Heart right ventricle (tissue), 16 donors: ENCODE results near the gene RSL24D1. TPM values are rescaled to one million over a fixed set of nuclear protein-coding genes. Genes with fewer than 3 reads are reported as not detected.

Source experiments
- ATAC-seq, 8 donors: fragments of 200-7000 bp; cut with Tn5 transposase; one replicate each; pipeline ENCODE4 v1.9.1; 2020; ENCODE audit warnings: mild to moderate bottlenecking in 8 of 8, moderate library complexity in 8 of 8, moderate number of reproducible peaks in 1 of 8
- DNase-seq, 2 donors: peaks; one replicate each; pipeline ENCODE4 v3.0.0-alpha.2; 2020
- H3K27ac ChIP-seq, 10 donors: fragments of 200-600 bp; sonication (generic) in 2 of 10; one replicate each; pipeline versions ENCODE4 v1.5.0 to v1.8.0; 2020 to 2022; ENCODE audit warnings: mild to moderate bottlenecking in 3 of 10
- H3K27me3 ChIP-seq, 7 donors: fragments of 200-600 bp; one replicate each; pipeline ENCODE4 v1.8.0; 2021 to 2022; ENCODE audit warnings: mild to moderate bottlenecking in 2 of 7
- H3K36me3 ChIP-seq, 9 donors: fragments of 200-600 bp; sonication (generic) in 1 of 9; one replicate each; pipeline versions ENCODE4 v1.5.0 to v1.8.0; 2020 to 2022; ENCODE audit warnings: mild to moderate bottlenecking in 2 of 9
- H3K4me1 ChIP-seq, 9 donors: fragments of 200-600 bp; sonication (generic) in 1 of 9; one replicate each; pipeline versions ENCODE4 v1.5.0 to v1.8.0; 2020 to 2022; ENCODE audit warnings: mild to moderate bottlenecking in 4 of 9
- H3K4me3 ChIP-seq, 10 donors: fragments of 200-600 bp; sonication (generic) in 2 of 10; one replicate each; pipeline versions ENCODE4 v1.5.0 to v1.8.0; 2020 to 2022; ENCODE audit warnings: mild to moderate bottlenecking in 7 of 10, moderate library complexity in 2 of 10
- H3K9me3 ChIP-seq, 11 donors: fragments of 200-600 bp in 10 of 11; sonication (generic) in 2 of 11; one replicate each; pipeline versions ENCODE4 v1.5.0 to v1.8.0; 2013 to 2022; ENCODE audit warnings: mild to moderate bottlenecking in 2 of 11, control low read depth in 1 of 11, moderate library complexity in 1 of 11
- CTCF ChIP-seq, 9 donors: fragments of 200-600 bp; sonication (generic) in 2 of 9; IDR thresholded peaks; one replicate each; pipeline versions ENCODE4 v1.5.0 to v1.8.0; 2021 to 2022; ENCODE audit warnings: antibody characterized with exemption in 9 of 9, mild to moderate bottlenecking in 5 of 9, moderate library complexity in 1 of 9
- WGBS, 2 donors: extraction: QIAGEN DNeasy Blood & Tissue Kit; methylation state at CpG; one replicate each; pipeline ENCODE4 v1.1.7; 2013; ENCODE audit warnings: inconsistent platforms in 1 of 2; 5-methylcytosine and 5-hydroxymethylcytosine counted together
- intact Hi-C, 10 donors: fragments of 100-400 bp; cut with DNase I; formaldehyde crosslinking; loops; one replicate each; pipeline versions ENCODE4 v1.11.1 to v1.14.2; 2022
- polyA plus RNA-seq, 2 donors: library from polyadenylated mRNA; stranded (reverse); fragments of 200-250 nt; gene quantifications; one replicate each; pipeline ENCODE4 v1.2.3, GENCODE V29; 2013
- total RNA-seq, 10 donors: library from RNA; stranded (reverse); fragmentation: NEBNext Ultra II Directional in 3 of 10; extraction: Animal tissue kit (Norgen Biotek cat#: 25700) in 3 of 10; gene quantifications; one replicate each; pipeline versions ENCODE4 v1.2.1 to v1.2.4, GENCODE V29; 2021 to 2023
- donor health status: Arrhythmogenic right ventricular cardiomyopathy.
- donor health status: ischemic (EF 13 %, LVEDD 7.1; RV severe dilation, severe dysfunction).
- donor health status: healthy with polysubstance abuse.
- donor health status: DM: no; HTN: yes; CAD: no.
- donor health status: DM: no; HTN: no; CAD: no.
- donor health status: ischemic (EF 25% LVEDD 6.9; RV normal size, moderate dysfunction).
- donor health status: ischemic (EF 25% LVEDD 5.7; RV mildly dilated, moderate dysfunction).
- donor health status: healthy.
- donor health status: DM: yes; HTN: yes; CAD: no.
- donor health status: Ischemic cardiomyopathy.
- donor health status: ischemic (EF 35%, LVEDD 5.7; RV mildly dilated, moderate dysfunction).
- donor health status: nonischemic (EF 11% LVEDD 7.7; RV severe dilation, severe dysfunction).
- donor health status: DM: yes; HTN: yes; CAD: no.
- donor health status: PGD.
- donor health status: ischemic (EF 29% LVEDD 5.4; RV normal size, mild dysfunction).
- donor health status: nonischemic (EF 23%, LVEDD 6.1; RV moderate dilation, normal function).

Gene RSL24D1
- total and polyA plus RNA-seq, 12 donors: 32.3 to 53.1 (median 40.5) TPM

GRCh38 chr15:55198706-55199105 is 2.0 kb upstream of the RSL24D1 start:
- H3K27me3 ChIP-seq: no peaks in the 10 kb centered on the region
- WGBS, 2 donors: 96 to 99% methylated on average over 3 of the region's 3 CpGs
- no peaks in the 10 kb centered on the region for H3K9me3 ChIP-seq
- H3K4me3 ChIP-seq: no peak overlapping the region
- H3K4me1 ChIP-seq: peaks cover 0 to 34% (median 22%) of the 10 kb centered on the region in 9 donors
- peaks cover 0 to 2% (median 0%) of the 10 kb centered on the region in 9 donors for H3K36me3 ChIP-seq
- TF ChIP-seq CTCF (IDR thresholded peaks at IDR 0.05): no peak
- intact Hi-C loops: loop anchor here in 1 of 10 donors (5.0 kb wide), 1 partner anchor 94 kb away; no protein-coding TSS in a partner anchor
- no peak overlapping the region for H3K27ac ChIP-seq
- DNase-seq (no peak), ATAC-seq (no peak)

GRCh38 chr15:55197719-55198118 is 978 bp upstream of the RSL24D1 start:
- WGBS, 2 donors: 49% methylated on average over 4 of the region's 4 CpGs

GRCh38 chr15:55197362-55197705 is 593 bp upstream of the RSL24D1 start:
- intact Hi-C loops: loop anchor here in 1 of 10 donors (5.0 kb wide), 1 partner anchor 95 kb away; no protein-coding TSS in a partner anchor
- no peaks in the 10 kb centered on the region for H3K27me3 ChIP-seq
- TF ChIP-seq CTCF (IDR thresholded peaks at IDR 0.05): no peak
- H3K4me1 ChIP-seq: peaks cover 0 to 42% (median 25%) of the 10 kb centered on the region in 9 donors
- peak overlapping the region; percentile 61 to 98 (median 82) for H3K4me3 ChIP-seq
- H3K9me3 ChIP-seq: no peaks in the 10 kb centered on the region
- no peak for DNase-seq
- H3K36me3 ChIP-seq: peaks cover 0 to 5% (median 0%) of the 10 kb centered on the region in 9 donors
- peak overlapping the region; percentile 60 to 95 (median 91) for H3K27ac ChIP-seq
- no peak for ATAC-seq
- 1% methylated on average over 10 of the region's 10 CpGs for WGBS, 2 donors

More at GRCh38 chr15:55197719-55198118, 978 bp upstream of the RSL24D1 start:
- no peak for TF ChIP-seq CTCF (IDR thresholded peaks at IDR 0.05)
- Histone ChIP-seq H3K27me3 (no peaks in the 10 kb centered on the region), H3K36me3 (peaks cover 0 to under 1% (median 0%) of the 10 kb centered on the region in 9 donors), H3K4me3 (peak overlapping the region; percentile 61 to 98 (median 82)), H3K27ac (peak overlapping the region in 9 of 10 donors; percentile 87 to 95 (median 91)), H3K4me1 (peaks cover 0 to 42% (median 25%) of the 10 kb centered on the region in 9 donors), H3K9me3 (no peaks in the 10 kb centered on the region)
- no peak for ATAC-seq
- intact Hi-C loops: loop anchor here in 1 of 10 donors (5.0 kb wide), 1 partner anchor 95 kb away; no protein-coding TSS in a partner anchor
- DNase-seq: no peak

- intact Hi-C loops: loop anchor here in 1 of 10 donors (5.0 kb wide), 1 partner anchor 96 kb away; no protein-coding TSS in a partner anchor
- no peak for TF ChIP-seq CTCF (IDR thresholded peaks at IDR 0.05)
These were observed 745 bp downstream of the RSL24D1 start for GRCh38 chr15:55195996-55196395.

More at GRCh38 chr15:55195996-55196395, 745 bp downstream of the RSL24D1 start:
- ATAC-seq (no peak), DNase-seq (no peak)
- H3K4me1 ChIP-seq: peaks cover 0 to 46% (median 25%) of the 10 kb centered on the region in 9 donors
- 3 to 5% methylated on average over 9 of the region's 9 CpGs for WGBS, 2 donors
- peaks cover 0 to 18% (median under 1%) of the 10 kb centered on the region in 9 donors for H3K36me3 ChIP-seq
- H3K4me3 ChIP-seq: peak overlapping the region; percentile 61 to 98 (median 82)
- H3K27ac ChIP-seq: peak overlapping the region in 9 of 10 donors; percentile 87 to 95 (median 91)
- no peaks in the 10 kb centered on the region for H3K27me3 ChIP-seq
- no peaks in the 10 kb centered on the region for H3K9me3 ChIP-seq
